Activated CD4-positive, alpha-beta memory T cell treated with anti-CD3 and anti-CD28 coated beads for 36 hours (primary cell): ENCODE data around the gene SLC39A11. TPM values are rescaled to one million over a fixed set of nuclear protein-coding genes. Genes with fewer than 3 reads are reported as not detected.
"Not testable (repeated sequence)": the region's sequence is repeated elsewhere in the genome, so short reads cannot be mapped to it uniquely, and the experiment has no call there.

Experiments used
- CTCF ChIA-PET: fragments of 350-600 bp; sonication (Branson Sonifier 250); formaldehyde crosslinking; loops from one replicate; lab custom pipeline; 2021; ENCODE audit warnings: antibody characterized with exemption, inconsistent platforms; lab: Charles Lee
- POLR2A ChIA-PET: fragments of 350-600 bp; sonication (Branson Sonifier 250); formaldehyde crosslinking; loops from one replicate; lab custom pipeline; 2021; ENCODE audit warnings: antibody characterized with exemption; lab: Charles Lee
- DNase-seq: peaks from one replicate; pipeline ENCODE4 v3.0.0-alpha.2; 2020
- H3K27ac Mint-ChIP-seq: one replicate; pipeline ENCODE4 v1.8.0; 2021; ENCODE audit warnings: mixed read lengths
- H3K27me3 Mint-ChIP-seq: one replicate; pipeline ENCODE4 v1.8.0; 2021; ENCODE audit warnings: mixed read lengths
- H3K36me3 Mint-ChIP-seq: one replicate; pipeline ENCODE4 v1.8.0; 2021; ENCODE audit warnings: mixed read lengths
- H3K4me1 Mint-ChIP-seq: one replicate; pipeline ENCODE4 v1.8.0; 2021; ENCODE audit warnings: low read depth, mixed read lengths
- H3K4me3 Mint-ChIP-seq: one replicate; pipeline ENCODE4 v1.8.0; 2021; ENCODE audit warnings: mild to moderate bottlenecking, mixed read lengths
- H3K9me3 Mint-ChIP-seq: one replicate; pipeline ENCODE4 v1.8.0; 2021; ENCODE audit warnings: mixed read lengths
- intact Hi-C: fragments of 100-400 bp; cut with micrococcal nuclease; formaldehyde crosslinking; loops from one replicate; pipeline ENCODE4 v1.15.1; 2023
- total RNA-seq, 2 experiments: library from RNA; stranded (reverse); gene quantifications; one replicate each; pipeline ENCODE4 v1.2.3, GENCODE V29; 2021

Gene SLC39A11
- total RNA-seq, 2 experiments from 2014 or later = 14.9 to 15.2 TPM

DNA sequence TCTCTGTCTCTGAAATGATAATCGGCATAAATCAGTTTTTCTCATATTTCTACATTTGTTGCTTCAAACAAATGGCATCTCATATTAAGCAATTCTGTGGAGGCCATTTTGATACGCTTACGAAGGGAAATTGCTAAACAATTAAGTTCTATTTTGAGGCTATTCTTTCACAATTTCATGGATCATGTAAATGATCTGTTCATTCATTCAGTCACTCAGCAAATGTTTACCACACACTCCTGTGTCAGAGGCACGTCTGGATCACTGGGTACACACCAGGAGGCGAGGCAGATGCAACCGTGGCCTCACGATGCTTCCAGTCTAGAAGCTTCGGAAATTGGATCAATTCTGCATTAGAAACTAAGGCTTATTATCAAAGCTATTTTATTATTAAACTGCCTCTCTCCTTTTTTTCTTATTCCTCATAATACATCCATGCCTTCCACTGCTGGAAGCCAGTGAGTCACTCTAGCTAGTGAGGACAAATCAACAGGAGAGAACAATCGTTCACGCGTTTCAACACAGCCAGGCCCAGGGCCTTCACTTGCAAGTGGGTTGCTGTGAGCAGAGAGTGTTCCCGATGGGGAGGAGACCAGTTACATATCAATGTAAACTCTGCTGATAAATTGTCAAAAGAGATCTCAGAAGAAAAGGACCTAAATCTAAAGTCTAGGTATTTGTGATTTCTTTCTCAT lies 11.3 kb upstream of the SLC39A11 start:
- H3K36me3 Mint-ChIP-seq = no peaks in the 10 kb centered on the region
- POLR2A ChIA-PET = no interaction called here

DNA sequence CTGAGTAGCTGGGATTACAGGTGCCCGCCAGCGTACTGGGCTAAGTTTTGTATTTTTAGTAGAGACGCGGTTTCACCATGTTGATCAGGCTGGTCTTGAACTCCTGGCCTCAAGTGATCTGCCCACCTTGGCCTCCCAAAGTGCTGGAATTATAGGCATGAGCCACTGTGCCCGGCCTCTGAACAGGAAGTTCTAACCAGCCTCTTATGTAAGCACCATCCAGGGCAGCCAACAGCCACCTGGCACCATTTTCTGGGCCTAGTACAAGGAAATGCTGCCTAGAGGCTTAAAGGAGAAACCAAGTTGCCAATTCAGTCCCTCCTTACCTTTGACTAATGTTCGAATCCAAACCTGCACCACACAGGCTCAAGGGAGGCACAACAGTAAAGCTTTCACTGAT lies 8.5 kb upstream of the SLC39A11 start:
- no peak overlapping the region for H3K4me3 Mint-ChIP-seq
- no peaks in the 10 kb centered on the region for H3K9me3 Mint-ChIP-seq
- H3K4me1 Mint-ChIP-seq = no peaks in the 10 kb centered on the region
- no peaks in the 10 kb centered on the region for H3K36me3 Mint-ChIP-seq
- intact Hi-C loops = no loop called here
- ChIA-PET CTCF (no interaction called here), POLR2A (no interaction called here)
- peaks cover 5% of the 10 kb centered on the region for H3K27me3 Mint-ChIP-seq
- no peak for DNase-seq
- H3K27ac Mint-ChIP-seq = no peak overlapping the region

More for the DNA sequence above, 11.3 kb upstream of the SLC39A11 start:
- no peak for DNase-seq
- CTCF ChIA-PET = no interaction called here
- Mint-ChIP-seq H3K9me3 (no peaks in the 10 kb centered on the region), H3K27ac (no peak overlapping the region), H3K27me3 (peaks cover 2% of the 10 kb centered on the region), H3K4me3 (no peak overlapping the region), H3K4me1 (no peaks in the 10 kb centered on the region)
- intact Hi-C loops = no loop called here

DNA sequence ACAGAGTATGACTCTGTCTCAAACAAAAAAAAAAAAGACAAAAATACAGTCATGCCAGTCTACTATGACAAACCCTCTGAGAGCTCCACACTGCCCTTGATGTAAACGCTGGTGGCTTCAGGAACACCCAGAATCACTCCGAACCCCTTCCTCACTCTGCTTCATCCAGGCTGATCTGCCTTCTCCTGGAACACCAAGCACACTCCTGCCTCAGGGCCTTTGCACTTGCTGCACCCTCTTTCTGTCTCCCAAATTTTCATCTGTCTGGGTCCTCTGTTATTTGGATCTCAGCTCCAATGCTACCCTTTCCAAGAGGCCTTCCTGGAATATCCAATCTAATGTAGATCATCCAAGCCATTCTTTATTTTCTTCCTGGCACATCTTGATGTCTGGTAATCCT lies 7.9 kb upstream of the SLC39A11 start:
- no peak for DNase-seq
- ChIA-PET CTCF (no interaction called here), POLR2A (no interaction called here)
- no peaks in the 10 kb centered on the region for H3K9me3 Mint-ChIP-seq
- H3K4me3 Mint-ChIP-seq = no peak overlapping the region
- no peaks in the 10 kb centered on the region for H3K36me3 Mint-ChIP-seq
- no peak overlapping the region for H3K27ac Mint-ChIP-seq
- no peaks in the 10 kb centered on the region for H3K4me1 Mint-ChIP-seq
- H3K27me3 Mint-ChIP-seq = peaks cover 5% of the 10 kb centered on the region
- intact Hi-C loops = no loop called here

DNA sequence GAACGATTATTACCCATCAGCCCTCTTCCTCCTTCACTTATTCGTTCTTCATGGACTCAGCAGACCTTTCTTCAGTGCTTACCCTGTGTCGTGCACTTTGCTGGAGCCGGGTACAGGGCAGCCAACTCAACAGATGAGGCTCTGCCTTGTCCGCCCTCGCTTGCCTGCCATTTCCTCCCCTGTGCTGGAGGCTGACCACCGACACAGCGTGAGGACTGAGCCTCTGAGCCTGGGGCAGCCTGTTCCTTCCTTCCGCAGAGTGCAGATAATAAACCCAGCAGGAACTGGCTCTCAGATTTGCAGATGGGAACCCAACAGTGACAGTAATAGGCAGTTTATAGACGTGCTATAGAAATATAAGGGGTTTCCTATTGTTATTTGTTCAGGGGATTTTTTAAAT lies 7.0 kb upstream of the SLC39A11 start:
- Mint-ChIP-seq H3K4me3 (no peak overlapping the region), H3K36me3 (no peaks in the 10 kb centered on the region), H3K27me3 (peaks cover 5% of the 10 kb centered on the region), H3K4me1 (no peaks in the 10 kb centered on the region), H3K27ac (no peak overlapping the region), H3K9me3 (no peaks in the 10 kb centered on the region)
- CTCF ChIA-PET = no interaction called here
- intact Hi-C loops = no loop called here
- DNase-seq = no peak
- POLR2A ChIA-PET = no interaction called here

DNA sequence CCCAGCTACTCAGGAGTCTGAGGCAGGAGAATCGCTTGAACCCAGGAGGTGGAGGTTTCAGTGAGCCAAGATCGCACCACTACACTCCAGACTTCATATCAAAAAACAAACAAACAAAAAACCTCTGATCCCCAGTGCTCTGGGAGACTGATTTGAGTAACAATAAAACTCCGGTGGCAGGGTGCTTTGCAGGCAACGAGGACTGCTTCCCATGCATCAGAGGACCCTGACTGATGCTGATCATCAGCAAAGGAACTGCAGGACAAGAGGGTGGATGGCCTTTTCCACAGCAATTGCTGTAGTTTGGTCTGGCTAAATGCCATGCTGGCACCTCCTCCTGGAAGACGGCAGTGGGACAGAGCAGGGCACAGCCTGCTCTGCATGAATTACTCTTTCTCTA lies 6.4 kb upstream of the SLC39A11 start:
- Mint-ChIP-seq H3K27ac (no peak overlapping the region), H3K9me3 (no peaks in the 10 kb centered on the region), H3K36me3 (no peaks in the 10 kb centered on the region), H3K27me3 (peaks cover 5% of the 10 kb centered on the region), H3K4me1 (no peaks in the 10 kb centered on the region), H3K4me3 (no peak overlapping the region)
- POLR2A ChIA-PET = no interaction called here
- intact Hi-C loops = no loop called here
- no peak for DNase-seq
- CTCF ChIA-PET = no interaction called here

DNA sequence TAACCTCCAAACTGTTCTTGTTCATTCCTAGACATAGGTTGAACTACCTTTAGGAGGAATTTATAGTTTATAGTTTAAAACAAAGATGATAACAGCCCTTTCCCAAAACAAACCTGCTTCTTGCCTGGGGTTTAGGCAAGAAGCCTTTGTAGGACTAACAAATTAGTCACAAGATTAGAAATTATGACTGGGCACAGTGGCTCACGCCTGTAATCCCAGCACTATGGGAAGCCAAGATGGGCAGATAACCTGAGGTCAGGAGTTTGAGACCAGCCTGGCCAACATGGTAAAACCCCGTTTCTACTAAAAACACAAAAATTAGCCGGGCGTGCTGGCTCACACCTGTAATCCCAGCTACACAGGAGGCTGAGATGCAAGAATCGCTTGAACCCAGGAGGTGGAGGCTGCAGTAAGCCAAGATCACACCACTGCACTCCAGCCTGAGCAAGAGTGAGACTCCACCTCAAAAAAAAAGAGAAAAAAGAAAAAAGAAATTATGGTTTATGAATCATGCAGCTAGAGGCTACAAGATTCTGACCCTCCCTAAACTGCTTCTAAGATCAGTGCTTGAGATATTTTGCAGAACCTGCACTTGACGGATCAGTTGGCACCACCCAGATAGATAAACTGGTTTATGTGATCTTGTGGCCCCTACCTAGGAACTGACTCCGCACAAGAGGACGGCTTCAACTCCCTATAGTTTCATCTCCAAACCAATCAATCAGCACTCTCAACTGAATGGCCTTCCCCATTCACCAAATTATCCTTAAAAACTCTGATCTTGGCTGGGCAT lies 5.7 kb upstream of the SLC39A11 start:
- H3K9me3 Mint-ChIP-seq, H3K4me1 Mint-ChIP-seq, H3K27me3 Mint-ChIP-seq, H3K27ac Mint-ChIP-seq, H3K36me3 Mint-ChIP-seq, DNase-seq, intact Hi-C loops, H3K4me3 Mint-ChIP-seq, CTCF ChIA-PET, POLR2A ChIA-PET: not testable (repeated sequence)

DNA sequence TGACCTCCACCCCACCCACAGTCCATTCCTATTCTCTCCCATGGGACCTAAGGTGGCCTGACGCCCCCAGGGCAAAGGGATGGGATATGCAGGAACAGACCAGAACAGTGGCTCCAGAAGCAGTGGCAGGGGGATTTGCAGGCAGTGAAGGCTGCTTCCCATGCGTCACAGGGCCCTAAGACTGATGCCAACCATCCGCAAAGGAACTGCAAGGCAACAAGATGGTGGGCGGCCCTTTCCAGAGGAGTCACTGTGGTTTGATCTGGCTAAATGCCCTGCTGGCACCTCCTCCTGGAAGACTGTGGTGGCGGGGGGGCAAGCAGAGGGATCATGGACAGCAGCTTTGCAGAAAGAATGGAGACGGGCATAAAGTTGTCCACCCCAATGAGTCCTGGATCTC lies 4.4 kb upstream of the SLC39A11 start:
- no peak overlapping the region for H3K4me3 Mint-ChIP-seq
- intact Hi-C loops = no loop called here
- ChIA-PET CTCF (no interaction called here), POLR2A (no interaction called here)
- no peak for DNase-seq
- no peak overlapping the region for H3K27ac Mint-ChIP-seq
- H3K27me3 Mint-ChIP-seq = peaks cover 5% of the 10 kb centered on the region
- H3K9me3 Mint-ChIP-seq = no peaks in the 10 kb centered on the region
- no peaks in the 10 kb centered on the region for H3K36me3 Mint-ChIP-seq
- peaks cover 6% of the 10 kb centered on the region for H3K4me1 Mint-ChIP-seq

DNA sequence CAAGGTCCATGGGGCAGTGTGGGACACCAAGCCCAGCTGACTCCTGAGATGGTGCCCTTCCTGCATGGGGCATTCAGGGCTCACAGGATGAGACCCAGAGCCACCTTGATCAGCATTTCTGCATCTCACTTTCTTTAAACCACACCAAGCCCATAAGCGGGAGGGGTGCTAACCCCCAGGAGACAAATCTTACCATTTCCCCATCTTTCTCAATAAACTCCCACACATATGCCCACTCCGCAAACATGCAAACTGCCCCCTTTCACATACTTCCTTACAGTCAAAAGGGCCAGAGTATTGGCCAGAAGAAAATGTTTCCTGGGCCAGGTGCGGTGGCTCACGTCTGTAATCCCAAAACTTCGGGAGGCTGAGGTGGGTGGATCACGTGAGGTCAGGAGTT lies 3.7 kb upstream of the SLC39A11 start:
- ChIA-PET POLR2A (no interaction called here), CTCF (no interaction called here)
- Mint-ChIP-seq H3K36me3 (no peaks in the 10 kb centered on the region), H3K4me3 (no peak overlapping the region), H3K4me1 (peaks cover 11% of the 10 kb centered on the region), H3K9me3 (no peaks in the 10 kb centered on the region), H3K27me3 (peaks cover 5% of the 10 kb centered on the region), H3K27ac (no peak overlapping the region)
- no peak for DNase-seq
- intact Hi-C loops = no loop called here

DNA sequence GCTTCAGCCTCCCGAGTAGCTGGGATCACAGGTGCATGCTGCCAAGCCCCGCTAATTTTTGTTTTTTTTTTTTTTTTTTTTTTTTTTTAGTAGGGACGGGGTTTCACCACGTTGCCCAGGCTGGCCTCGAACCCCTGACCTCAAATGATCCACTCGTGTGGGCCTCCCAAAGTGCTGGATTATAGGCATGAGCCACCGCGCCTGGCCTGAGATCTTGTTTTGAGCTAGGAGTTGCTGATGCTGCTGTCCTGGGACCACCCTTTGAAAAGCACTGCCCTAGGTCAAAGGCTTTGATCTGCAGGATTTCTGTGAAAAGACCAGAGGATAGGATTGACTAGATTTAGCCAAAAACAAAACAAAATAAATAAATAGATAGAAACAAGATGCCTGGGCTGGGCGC lies 798 bp upstream of the SLC39A11 start:
- Mint-ChIP-seq H3K4me3 (no peak overlapping the region), H3K4me1 (peaks cover 27% of the 10 kb centered on the region), H3K9me3 (no peaks in the 10 kb centered on the region), H3K27me3 (no peaks in the 10 kb centered on the region), H3K27ac (no peak overlapping the region), H3K36me3 (no peaks in the 10 kb centered on the region)
- no peak for DNase-seq
- ChIA-PET POLR2A (no interaction called here), CTCF (interaction anchor here (1.2 to 2.2 kb wide), 3 partner anchors 107 to 535 kb away, joined by 3 to 6 read pairs (median 5); no protein-coding TSS in a partner anchor)
- intact Hi-C loops = loop anchor here (2.0 to 5.0 kb wide), 2 partner anchors 100 to 366 kb away; partner anchors contain the start of gene COG1

DNA sequence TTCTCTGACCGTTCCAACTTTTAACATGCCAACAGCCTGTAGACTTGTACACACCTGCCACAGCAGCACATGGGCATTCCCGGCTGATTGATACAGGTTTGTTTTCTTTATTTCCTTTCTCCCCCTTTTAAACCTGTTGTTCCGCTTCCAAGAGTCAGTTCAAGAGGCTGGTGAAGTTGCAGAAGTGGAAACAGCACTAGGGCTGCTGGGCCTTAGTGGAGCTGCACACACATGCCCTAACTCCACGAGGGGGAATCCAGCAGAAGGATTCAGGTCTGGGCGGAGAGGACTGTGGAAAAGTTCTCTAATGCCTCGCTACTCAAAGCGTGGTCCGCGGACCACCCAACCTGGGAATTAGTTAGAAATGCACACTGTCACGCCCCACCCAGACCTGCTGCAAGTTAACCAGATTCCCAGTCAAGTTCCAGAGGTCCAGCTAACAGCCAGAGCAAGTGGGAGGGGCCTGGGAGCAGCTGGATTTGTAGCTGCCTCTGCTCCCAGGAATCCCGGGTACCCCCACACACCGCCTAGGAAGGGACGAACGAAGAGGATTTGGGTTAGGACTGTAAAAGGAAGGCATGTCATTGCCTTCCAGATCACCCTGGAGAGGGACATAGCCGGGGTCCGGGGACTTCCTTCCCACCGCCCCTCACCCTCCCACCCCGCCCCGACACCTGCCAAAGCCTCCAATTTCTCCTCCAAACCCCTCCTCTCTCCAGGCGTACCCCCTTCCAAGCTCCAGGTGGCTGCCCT lies 542 bp downstream of the SLC39A11 start:
- ChIA-PET POLR2A (no interaction called here), CTCF (interaction anchor here (0.7 to 2.2 kb wide), 5 partner anchors 65 to 533 kb away, joined by 3 to 7 read pairs (median 5); no protein-coding TSS in a partner anchor)
- H3K27ac Mint-ChIP-seq = peak overlapping the region; percentile 83
- no peaks in the 10 kb centered on the region for H3K9me3 Mint-ChIP-seq
- peaks cover 9% of the 10 kb centered on the region for H3K36me3 Mint-ChIP-seq
- peak overlapping the region; percentile 97 for H3K4me3 Mint-ChIP-seq
- no peaks in the 10 kb centered on the region for H3K27me3 Mint-ChIP-seq
- intact Hi-C loops = loop anchor here (2.0 to 5.0 kb wide), 2 partner anchors 101 to 365 kb away; partner anchors contain the start of gene COG1
- DNase-seq = peak; percentile 15
- H3K4me1 Mint-ChIP-seq = peaks cover 27% of the 10 kb centered on the region

DNA sequence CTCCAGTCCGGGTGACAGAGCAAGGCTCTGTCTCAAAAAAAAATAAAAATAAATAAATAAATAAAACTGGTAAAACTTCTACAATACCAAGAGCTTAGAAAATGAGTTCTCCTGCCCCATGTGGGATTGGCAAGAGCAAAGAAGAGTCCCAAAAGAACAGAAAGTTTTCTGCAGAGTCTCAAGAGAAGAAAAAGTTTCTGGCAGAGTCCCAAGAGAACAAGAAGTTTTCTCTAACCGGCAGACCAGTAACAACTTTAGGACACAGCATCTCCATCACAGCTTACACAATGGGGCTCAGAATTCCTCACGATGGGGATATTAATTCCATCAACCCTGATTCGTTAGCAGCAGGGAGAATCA lies 1.1 kb downstream of the SLC39A11 start:
- Mint-ChIP-seq H3K9me3 (no peaks in the 10 kb centered on the region), H3K36me3 (peaks cover 10% of the 10 kb centered on the region), H3K27ac (no peak overlapping the region), H3K4me1 (peaks cover 27% of the 10 kb centered on the region), H3K4me3 (peak overlapping the region; percentile 97), H3K27me3 (no peaks in the 10 kb centered on the region)
- ChIA-PET CTCF (interaction anchor here (0.7 to 1.7 kb wide), 3 partner anchors 65 to 366 kb away, joined by 3 to 7 read pairs (median 5); no protein-coding TSS in a partner anchor), POLR2A (no interaction called here)
- intact Hi-C loops = loop anchor here (5.0 kb wide), 1 partner anchor 364 kb away; no protein-coding TSS in a partner anchor
- no peak for DNase-seq
